Neural cell (in vitro differentiated cells): ENCODE results near the gene TLE7. TPM values are rescaled to one million over a fixed set of nuclear protein-coding genes. Genes with fewer than 3 reads are reported as not detected.

Experiments
- H2AFZ ChIP-seq: fragments of 200-600, 300-800 bp; sonication (generic), shearing (Covaris generic); 2 replicates; pipeline ENCODE4 v1.6.0; 2014; ENCODE audit warnings: low read depth, mild to moderate bottlenecking, antibody characterized with exemption, low read length, moderate library complexity
- H3F3A ChIP-seq: fragments of 200-600 bp; shearing (Covaris generic); 2 replicates; pipeline ENCODE4 v1.6.1; 2016; ENCODE audit warnings: mild to moderate bottlenecking, moderate library complexity, mixed read lengths, antibody characterized with exemption, low read length; ENCODE audit not compliant: insufficient read depth, poor library complexity, severe bottlenecking
- H3K27ac ChIP-seq: fragments of 200-600, 300-800 bp; sonication (generic), shearing (Covaris generic); 2 replicates; pipeline ENCODE4 v1.5.1; 2014; ENCODE audit warnings: mild to moderate bottlenecking, low read length, moderate library complexity
- H3K27me3 ChIP-seq: fragments of 300-800, 200-600 bp; sonication (generic), shearing (Covaris generic); 2 replicates; pipeline ENCODE4 v1.6.0; 2014; ENCODE audit warnings: mild to moderate bottlenecking, low read depth, low read length, moderate library complexity; ENCODE audit not compliant: insufficient read depth
- H3K36me3 ChIP-seq: fragments of 300-800, 200-600 bp; sonication (generic), shearing (Covaris generic); 2 replicates; pipeline ENCODE4 v1.5.1; 2014; ENCODE audit warnings: mild to moderate bottlenecking, antibody characterized with exemption, low read length, moderate library complexity; ENCODE audit not compliant: insufficient read depth
- H3K4me2 ChIP-seq: fragments of 300-800, 200-600 bp; sonication (generic), shearing (Covaris generic); 2 replicates; pipeline ENCODE4 v1.6.0; 2014; ENCODE audit warnings: mild to moderate bottlenecking, low read length
- H3K4me3 ChIP-seq: fragments of 300-800, 200-600 bp; sonication (generic), shearing (Covaris generic); 2 replicates; pipeline ENCODE4 v1.5.1; 2014; ENCODE audit warnings: mild to moderate bottlenecking, low read length, moderate library complexity
- H3K79me2 ChIP-seq: fragments of 200-600 bp; shearing (Covaris generic); replicated peaks from 2 replicates; pipeline ENCODE4 v1.6.0; 2014; ENCODE audit warnings: mild to moderate bottlenecking, low read length, moderate library complexity; ENCODE audit not compliant: insufficient read depth
- H3K9ac ChIP-seq: fragments of 300-800, 200-600 bp; sonication (generic), shearing (Covaris generic); 2 replicates; pipeline ENCODE4 v1.6.1; 2016; ENCODE audit warnings: mild to moderate bottlenecking, low read length, mixed read lengths
- H3K9me2 ChIP-seq: fragments of 200-600 bp; shearing (Covaris generic); 2 replicates; pipeline ENCODE4 v1.6.1; 2016; ENCODE audit warnings: mild to moderate bottlenecking, low read length, mixed read lengths; ENCODE audit not compliant: insufficient read depth
- H3K9me3 ChIP-seq: fragments of 200-600, 300-800 bp; sonication (generic), shearing (Covaris generic); 2 replicates; pipeline ENCODE4 v1.6.1; 2016; ENCODE audit warnings: mild to moderate bottlenecking, mixed run types, low read length, moderate library complexity, mixed read lengths
- H4K20me1 ChIP-seq: fragments of 200-600 bp; shearing (Covaris generic); 2 replicates; pipeline ENCODE4 v1.6.1; 2016; ENCODE audit warnings: mild to moderate bottlenecking, mixed run types; ENCODE audit not compliant: insufficient read depth
- CTCF ChIP-seq: fragments of 450-650 bp; IDR thresholded peaks from 2 replicates; pipeline ENCODE4 v1.5.1; 2014; ENCODE audit warnings: antibody characterized with exemption, mild to moderate bottlenecking, moderate library complexity; ENCODE audit not compliant: poor library complexity, severe bottlenecking
- EP300 ChIP-seq: fragments of 450-650 bp; conservative IDR thresholded peaks from 2 replicates; pipeline ENCODE4 v1.6.1; 2014; ENCODE audit warnings: antibody characterized with exemption, mild to moderate bottlenecking, moderate library complexity; ENCODE audit not compliant: poor library complexity, severe bottlenecking
- EZH2 ChIP-seq: fragments of 200-600, 300-800 bp; shearing (Covaris generic), sonication (generic); IDR thresholded peaks from 2 replicates; pipeline ENCODE4 v1.6.1; 2014; ENCODE audit warnings: antibody characterized with exemption, low read length, borderline replicate concordance, mild to moderate bottlenecking; ENCODE audit not compliant: insufficient read depth, poor library complexity, severe bottlenecking
- MXI1 ChIP-seq: fragments of 450-650 bp; conservative IDR thresholded peaks from 2 replicates; pipeline ENCODE4 v1.6.1; 2014; ENCODE audit warnings: antibody characterized with exemption, mild to moderate bottlenecking; ENCODE audit not compliant: poor library complexity, severe bottlenecking
- POLR2AphosphoS5 ChIP-seq: IDR thresholded peaks from 2 replicates; pipeline ENCODE4 v1.6.1; 2012
- RAD21 ChIP-seq: fragments of 450-650 bp; conservative IDR thresholded peaks from 2 replicates; pipeline ENCODE4 v1.6.1; 2014; ENCODE audit warnings: antibody characterized with exemption, mild to moderate bottlenecking, moderate library complexity
- SMC3 ChIP-seq: fragments of 450-650 bp; conservative IDR thresholded peaks from 2 replicates; pipeline ENCODE4 v1.6.1; 2014; ENCODE audit warnings: antibody characterized with exemption, mild to moderate bottlenecking, moderate library complexity; ENCODE audit not compliant: poor library complexity
- TAF1 ChIP-seq: IDR thresholded peaks from 2 replicates; pipeline ENCODE4 v1.6.1; 2012; ENCODE audit warnings: low read depth
- polyA plus RNA-seq: library from polyadenylated mRNA; depleted of rRNA; stranded (reverse); fragments of >200 nt; gene quantifications from 2 replicates; pipeline ENCODE4 v1.2.3, GENCODE V29; 2014
- TF ChIP-seq, protein P1 (sequence below): IDR thresholded peaks from 2 replicates; pipeline ENCODE4 v1.6.1; 2012; ENCODE audit warnings: borderline replicate concordance

Gene TLE7
- polyA plus RNA-seq, 1 donor from 2014 or later = not detected

DNA sequence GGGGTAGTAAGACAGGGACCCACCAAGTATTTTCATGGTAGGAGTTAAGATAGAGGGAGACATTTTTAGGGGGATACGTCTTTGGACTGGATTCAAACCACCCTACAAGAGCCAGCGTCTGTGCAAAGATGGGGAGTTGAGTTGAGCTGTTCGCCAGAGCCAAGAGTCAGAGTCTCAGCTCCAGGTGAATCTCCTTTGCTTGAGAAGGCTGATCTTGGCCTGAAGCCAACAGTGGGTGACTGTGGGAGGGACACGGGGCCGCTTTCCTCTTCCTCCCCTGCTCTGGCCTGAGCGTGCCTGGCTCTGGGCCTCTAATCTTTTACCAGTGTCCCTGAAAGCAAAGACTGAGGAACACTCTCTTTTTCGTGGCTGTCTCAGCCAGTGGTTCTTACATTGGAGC is 5.4 kb downstream of the TLE7 start:
- H3K9me2 ChIP-seq = no peaks in the 10 kb centered on the region
- no peak overlapping the region for H2AFZ ChIP-seq
- no peaks in the 10 kb centered on the region for H4K20me1 ChIP-seq
- H3K9me3 ChIP-seq = no peaks in the 10 kb centered on the region
- H3K79me2 ChIP-seq = no peaks in the 10 kb centered on the region
- H3F3A ChIP-seq = no peaks in the 10 kb centered on the region
- no peaks in the 10 kb centered on the region for H3K27me3 ChIP-seq
- no peak overlapping the region for H3K9ac ChIP-seq
- no peak overlapping the region for H3K4me3 ChIP-seq
- no peak overlapping the region for H3K27ac ChIP-seq
- no peak overlapping the region for H3K4me2 ChIP-seq
- no peaks in the 10 kb centered on the region for H3K36me3 ChIP-seq
- TF ChIP-seq, protein P1, sequence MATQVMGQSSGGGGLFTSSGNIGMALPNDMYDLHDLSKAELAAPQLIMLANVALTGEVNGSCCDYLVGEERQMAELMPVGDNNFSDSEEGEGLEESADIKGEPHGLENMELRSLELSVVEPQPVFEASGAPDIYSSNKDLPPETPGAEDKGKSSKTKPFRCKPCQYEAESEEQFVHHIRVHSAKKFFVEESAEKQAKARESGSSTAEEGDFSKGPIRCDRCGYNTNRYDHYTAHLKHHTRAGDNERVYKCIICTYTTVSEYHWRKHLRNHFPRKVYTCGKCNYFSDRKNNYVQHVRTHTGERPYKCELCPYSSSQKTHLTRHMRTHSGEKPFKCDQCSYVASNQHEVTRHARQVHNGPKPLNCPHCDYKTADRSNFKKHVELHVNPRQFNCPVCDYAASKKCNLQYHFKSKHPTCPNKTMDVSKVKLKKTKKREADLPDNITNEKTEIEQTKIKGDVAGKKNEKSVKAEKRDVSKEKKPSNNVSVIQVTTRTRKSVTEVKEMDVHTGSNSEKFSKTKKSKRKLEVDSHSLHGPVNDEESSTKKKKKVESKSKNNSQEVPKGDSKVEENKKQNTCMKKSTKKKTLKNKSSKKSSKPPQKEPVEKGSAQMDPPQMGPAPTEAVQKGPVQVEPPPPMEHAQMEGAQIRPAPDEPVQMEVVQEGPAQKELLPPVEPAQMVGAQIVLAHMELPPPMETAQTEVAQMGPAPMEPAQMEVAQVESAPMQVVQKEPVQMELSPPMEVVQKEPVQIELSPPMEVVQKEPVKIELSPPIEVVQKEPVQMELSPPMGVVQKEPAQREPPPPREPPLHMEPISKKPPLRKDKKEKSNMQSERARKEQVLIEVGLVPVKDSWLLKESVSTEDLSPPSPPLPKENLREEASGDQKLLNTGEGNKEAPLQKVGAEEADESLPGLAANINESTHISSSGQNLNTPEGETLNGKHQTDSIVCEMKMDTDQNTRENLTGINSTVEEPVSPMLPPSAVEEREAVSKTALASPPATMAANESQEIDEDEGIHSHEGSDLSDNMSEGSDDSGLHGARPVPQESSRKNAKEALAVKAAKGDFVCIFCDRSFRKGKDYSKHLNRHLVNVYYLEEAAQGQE = no peak
- TF ChIP-seq SMC3 = no peak
- no peak for TF ChIP-seq CTCF
- no peak for TF ChIP-seq EP300
- no peak for TF ChIP-seq TAF1
- TF ChIP-seq EZH2 = no peak
- TF ChIP-seq RAD21 = no peak
- no peak for TF ChIP-seq POLR2AphosphoS5
- TF ChIP-seq MXI1 = no peak

DNA sequence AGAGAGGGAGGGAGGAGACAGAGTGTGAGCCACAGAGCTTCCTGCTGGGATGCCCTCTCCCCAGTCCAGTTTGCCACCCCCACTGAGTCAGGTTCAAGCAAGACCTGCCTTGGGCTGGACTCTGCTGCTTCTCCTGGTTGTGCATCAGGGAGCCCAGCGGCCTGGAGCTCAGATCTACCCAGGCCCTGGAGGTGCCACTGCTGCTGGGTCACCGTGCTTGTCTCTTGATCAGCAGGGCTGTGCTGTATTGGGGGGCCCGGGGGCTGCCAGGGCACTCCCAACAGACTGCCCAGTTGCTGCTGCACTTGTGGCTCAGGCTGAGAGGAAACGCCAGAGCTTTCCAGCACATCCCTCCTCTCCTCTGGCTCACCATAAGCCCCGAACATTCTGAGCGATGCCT is 8.9 kb downstream of the TLE7 start:
- Histone ChIP-seq H3K79me2 (no peaks in the 10 kb centered on the region), H3K27me3 (no peaks in the 10 kb centered on the region), H3K9ac (no peak overlapping the region), H3K9me3 (no peaks in the 10 kb centered on the region), H3K4me2 (no peak overlapping the region), H3K36me3 (no peaks in the 10 kb centered on the region), H3K4me3 (no peak overlapping the region), H2AFZ (no peak overlapping the region), H4K20me1 (no peaks in the 10 kb centered on the region), H3F3A (no peaks in the 10 kb centered on the region), H3K27ac (no peak overlapping the region), H3K9me2 (no peaks in the 10 kb centered on the region)
- TF ChIP-seq, protein P1 = no peak
- no peak for TF ChIP-seq EZH2
- TF ChIP-seq CTCF = no peak
- no peak for TF ChIP-seq RAD21
- TF ChIP-seq MXI1 = no peak
- no peak for TF ChIP-seq EP300
- no peak for TF ChIP-seq POLR2AphosphoS5
- no peak for TF ChIP-seq TAF1
- no peak for TF ChIP-seq SMC3
